Measurements from ENCODE around the gene EYS.

EYS gene

DNA sequence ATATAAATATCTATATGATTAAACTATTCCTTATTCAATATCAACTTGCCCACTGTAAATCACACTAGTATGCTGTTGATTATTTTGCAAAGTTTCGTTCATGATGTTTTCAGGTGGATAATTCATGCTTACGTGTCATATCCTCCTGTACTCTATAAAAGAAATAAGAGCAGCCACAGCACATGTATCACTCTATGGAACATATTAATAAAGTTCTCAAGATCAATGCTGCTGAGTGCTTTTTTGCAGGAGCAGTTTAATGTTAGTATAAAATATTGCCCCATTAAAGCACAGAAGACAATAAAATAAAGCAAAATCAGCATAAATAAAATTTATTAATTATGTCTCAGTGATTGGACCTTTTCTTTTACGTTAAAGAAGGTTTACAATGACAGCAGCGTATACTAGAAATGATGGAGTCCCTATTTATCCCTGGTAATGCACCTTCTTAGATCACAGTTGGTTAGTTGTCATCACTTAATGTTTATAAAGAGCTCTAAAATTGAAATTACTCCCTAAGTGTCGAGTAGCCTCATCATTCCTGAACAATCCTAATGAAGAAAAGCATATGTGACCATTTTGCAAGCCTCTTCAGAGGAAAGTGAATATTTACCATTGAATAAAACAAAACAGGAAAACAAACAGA, 517.7 kb downstream of the EYS start:
- ATAC-seq = no peak
- no peak for TF ChIP-seq OSR1 (CRISPR knock-in tag; IDR thresholded peaks at IDR 0.05)
- no peak for TF ChIP-seq RARB (CRISPR knock-in tag; IDR thresholded peaks at IDR 0.05)
- TF ChIP-seq GLIS3 (CRISPR knock-in tag; IDR thresholded peaks at IDR 0.05) = no peak

DNA sequence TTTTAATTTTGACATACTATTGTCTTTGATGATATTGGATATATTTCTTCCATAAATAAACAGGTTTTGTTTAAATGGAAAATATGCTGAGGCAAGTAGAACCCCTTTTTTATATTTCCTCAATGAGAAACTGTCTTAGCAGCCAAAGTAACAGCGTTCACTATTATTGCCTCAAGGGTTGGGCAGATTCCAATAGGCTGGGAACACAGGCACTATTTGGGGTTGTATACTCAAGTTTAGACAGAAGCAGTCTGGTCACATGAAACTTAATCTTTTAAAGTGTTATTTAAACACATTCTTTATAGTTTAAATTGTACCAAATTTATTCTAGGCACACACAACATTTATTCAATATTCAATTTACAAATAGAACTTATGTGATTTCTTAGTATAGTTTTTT, 520.2 kb downstream of the EYS start:
- ATAC-seq = no peak
- TF ChIP-seq BACH2 (CRISPR knock-in tag; IDR thresholded peaks at IDR 0.05; ENCODE audit: borderline replicate concordance) (no peak), ZC3H10 (CRISPR knock-in tag; IDR thresholded peaks at IDR 0.05) (no peak), PPARA (CRISPR knock-in tag; IDR thresholded peaks at IDR 0.05; ENCODE audit: borderline replicate concordance) (no peak)
- TF ChIP-seq, protein P1, sequence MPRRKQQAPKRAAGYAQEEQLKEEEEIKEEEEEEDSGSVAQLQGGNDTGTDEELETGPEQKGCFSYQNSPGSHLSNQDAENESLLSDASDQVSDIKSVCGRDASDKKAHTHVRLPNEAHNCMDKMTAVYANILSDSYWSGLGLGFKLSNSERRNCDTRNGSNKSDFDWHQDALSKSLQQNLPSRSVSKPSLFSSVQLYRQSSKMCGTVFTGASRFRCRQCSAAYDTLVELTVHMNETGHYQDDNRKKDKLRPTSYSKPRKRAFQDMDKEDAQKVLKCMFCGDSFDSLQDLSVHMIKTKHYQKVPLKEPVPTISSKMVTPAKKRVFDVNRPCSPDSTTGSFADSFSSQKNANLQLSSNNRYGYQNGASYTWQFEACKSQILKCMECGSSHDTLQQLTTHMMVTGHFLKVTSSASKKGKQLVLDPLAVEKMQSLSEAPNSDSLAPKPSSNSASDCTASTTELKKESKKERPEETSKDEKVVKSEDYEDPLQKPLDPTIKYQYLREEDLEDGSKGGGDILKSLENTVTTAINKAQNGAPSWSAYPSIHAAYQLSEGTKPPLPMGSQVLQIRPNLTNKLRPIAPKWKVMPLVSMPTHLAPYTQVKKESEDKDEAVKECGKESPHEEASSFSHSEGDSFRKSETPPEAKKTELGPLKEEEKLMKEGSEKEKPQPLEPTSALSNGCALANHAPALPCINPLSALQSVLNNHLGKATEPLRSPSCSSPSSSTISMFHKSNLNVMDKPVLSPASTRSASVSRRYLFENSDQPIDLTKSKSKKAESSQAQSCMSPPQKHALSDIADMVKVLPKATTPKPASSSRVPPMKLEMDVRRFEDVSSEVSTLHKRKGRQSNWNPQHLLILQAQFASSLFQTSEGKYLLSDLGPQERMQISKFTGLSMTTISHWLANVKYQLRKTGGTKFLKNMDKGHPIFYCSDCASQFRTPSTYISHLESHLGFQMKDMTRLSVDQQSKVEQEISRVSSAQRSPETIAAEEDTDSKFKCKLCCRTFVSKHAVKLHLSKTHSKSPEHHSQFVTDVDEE (CRISPR knock-in tag; IDR thresholded peaks at IDR 0.05) = no peak

DNA sequence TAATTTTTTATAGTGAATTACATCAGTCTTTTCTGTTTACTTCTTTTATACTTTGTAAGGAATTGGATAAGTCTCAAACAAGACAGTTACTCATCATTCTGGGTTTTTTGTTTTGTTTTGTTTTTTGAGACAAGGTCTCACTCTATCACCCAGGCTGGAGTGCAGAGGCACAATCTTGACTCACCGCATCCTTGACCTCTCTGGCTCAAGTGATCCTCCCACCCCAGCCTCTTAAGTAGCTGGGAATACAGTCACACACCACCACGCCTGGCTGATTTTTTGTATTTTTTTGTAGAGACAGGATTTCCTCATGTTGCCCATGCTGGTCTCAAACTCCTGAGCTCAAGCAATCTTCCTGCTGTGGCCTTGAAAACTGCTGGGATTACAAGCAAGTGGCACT, 524.3 kb downstream of the EYS start:
- no peak for ATAC-seq
- TF ChIP-seq PPARA (CRISPR knock-in tag; IDR thresholded peaks at IDR 0.05; ENCODE audit: borderline replicate concordance) (no peak), OSR1 (CRISPR knock-in tag; IDR thresholded peaks at IDR 0.05) (no peak), TOX (CRISPR knock-in tag; IDR thresholded peaks at IDR 0.05; ENCODE audit: borderline replicate concordance) (no peak), ZC3H10 (CRISPR knock-in tag; IDR thresholded peaks at IDR 0.05) (no peak), RARB (CRISPR knock-in tag; IDR thresholded peaks at IDR 0.05) (no peak), TCF4 (CRISPR knock-in tag; IDR thresholded peaks at IDR 0.05; ENCODE audit: borderline replicate concordance) (no peak), ESRRG (CRISPR knock-in tag; IDR thresholded peaks at IDR 0.05) (no peak), ARNTL (CRISPR knock-in tag; IDR thresholded peaks at IDR 0.05; ENCODE audit: borderline replicate concordance, low read depth) (no peak), SNAI2 (CRISPR knock-in tag; IDR thresholded peaks at IDR 0.05) (no peak), ZNF70 (CRISPR knock-in tag; IDR thresholded peaks at IDR 0.05) (no peak)
- TF ChIP-seq, protein P2, sequence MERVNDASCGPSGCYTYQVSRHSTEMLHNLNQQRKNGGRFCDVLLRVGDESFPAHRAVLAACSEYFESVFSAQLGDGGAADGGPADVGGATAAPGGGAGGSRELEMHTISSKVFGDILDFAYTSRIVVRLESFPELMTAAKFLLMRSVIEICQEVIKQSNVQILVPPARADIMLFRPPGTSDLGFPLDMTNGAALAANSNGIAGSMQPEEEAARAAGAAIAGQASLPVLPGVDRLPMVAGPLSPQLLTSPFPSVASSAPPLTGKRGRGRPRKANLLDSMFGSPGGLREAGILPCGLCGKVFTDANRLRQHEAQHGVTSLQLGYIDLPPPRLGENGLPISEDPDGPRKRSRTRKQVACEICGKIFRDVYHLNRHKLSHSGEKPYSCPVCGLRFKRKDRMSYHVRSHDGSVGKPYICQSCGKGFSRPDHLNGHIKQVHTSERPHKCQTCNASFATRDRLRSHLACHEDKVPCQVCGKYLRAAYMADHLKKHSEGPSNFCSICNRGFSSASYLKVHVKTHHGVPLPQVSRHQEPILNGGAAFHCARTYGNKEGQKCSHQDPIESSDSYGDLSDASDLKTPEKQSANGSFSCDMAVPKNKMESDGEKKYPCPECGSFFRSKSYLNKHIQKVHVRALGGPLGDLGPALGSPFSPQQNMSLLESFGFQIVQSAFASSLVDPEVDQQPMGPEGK (CRISPR knock-in tag; IDR thresholded peaks at IDR 0.05; ENCODE audit: borderline replicate concordance) = no peak
- TF ChIP-seq, protein P3, sequence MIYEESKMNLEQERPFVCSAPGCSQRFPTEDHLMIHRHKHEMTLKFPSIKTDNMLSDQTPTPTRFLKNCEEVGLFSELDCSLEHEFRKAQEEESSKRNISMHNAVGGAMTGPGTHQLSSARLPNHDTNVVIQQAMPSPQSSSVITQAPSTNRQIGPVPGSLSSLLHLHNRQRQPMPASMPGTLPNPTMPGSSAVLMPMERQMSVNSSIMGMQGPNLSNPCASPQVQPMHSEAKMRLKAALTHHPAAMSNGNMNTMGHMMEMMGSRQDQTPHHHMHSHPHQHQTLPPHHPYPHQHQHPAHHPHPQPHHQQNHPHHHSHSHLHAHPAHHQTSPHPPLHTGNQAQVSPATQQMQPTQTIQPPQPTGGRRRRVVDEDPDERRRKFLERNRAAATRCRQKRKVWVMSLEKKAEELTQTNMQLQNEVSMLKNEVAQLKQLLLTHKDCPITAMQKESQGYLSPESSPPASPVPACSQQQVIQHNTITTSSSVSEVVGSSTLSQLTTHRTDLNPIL (CRISPR knock-in tag; IDR thresholded peaks at IDR 0.05; ENCODE audit: low read depth) = no peak
- TF ChIP-seq, protein P4, sequence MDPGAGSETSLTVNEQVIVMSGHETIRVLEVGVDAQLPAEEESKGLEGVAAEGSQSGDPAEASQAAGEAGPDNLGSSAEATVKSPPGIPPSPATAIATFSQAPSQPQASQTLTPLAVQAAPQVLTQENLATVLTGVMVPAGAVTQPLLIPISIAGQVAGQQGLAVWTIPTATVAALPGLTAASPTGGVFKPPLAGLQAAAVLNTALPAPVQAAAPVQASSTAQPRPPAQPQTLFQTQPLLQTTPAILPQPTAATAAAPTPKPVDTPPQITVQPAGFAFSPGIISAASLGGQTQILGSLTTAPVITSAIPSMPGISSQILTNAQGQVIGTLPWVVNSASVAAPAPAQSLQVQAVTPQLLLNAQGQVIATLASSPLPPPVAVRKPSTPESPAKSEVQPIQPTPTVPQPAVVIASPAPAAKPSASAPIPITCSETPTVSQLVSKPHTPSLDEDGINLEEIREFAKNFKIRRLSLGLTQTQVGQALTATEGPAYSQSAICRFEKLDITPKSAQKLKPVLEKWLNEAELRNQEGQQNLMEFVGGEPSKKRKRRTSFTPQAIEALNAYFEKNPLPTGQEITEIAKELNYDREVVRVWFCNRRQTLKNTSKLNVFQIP (CRISPR knock-in tag; IDR thresholded peaks at IDR 0.05; ENCODE audit: borderline replicate concordance, low read depth) = no peak
- TF ChIP-seq, protein P1 (CRISPR knock-in tag; IDR thresholded peaks at IDR 0.05) = no peak
- TF ChIP-seq, protein P5, sequence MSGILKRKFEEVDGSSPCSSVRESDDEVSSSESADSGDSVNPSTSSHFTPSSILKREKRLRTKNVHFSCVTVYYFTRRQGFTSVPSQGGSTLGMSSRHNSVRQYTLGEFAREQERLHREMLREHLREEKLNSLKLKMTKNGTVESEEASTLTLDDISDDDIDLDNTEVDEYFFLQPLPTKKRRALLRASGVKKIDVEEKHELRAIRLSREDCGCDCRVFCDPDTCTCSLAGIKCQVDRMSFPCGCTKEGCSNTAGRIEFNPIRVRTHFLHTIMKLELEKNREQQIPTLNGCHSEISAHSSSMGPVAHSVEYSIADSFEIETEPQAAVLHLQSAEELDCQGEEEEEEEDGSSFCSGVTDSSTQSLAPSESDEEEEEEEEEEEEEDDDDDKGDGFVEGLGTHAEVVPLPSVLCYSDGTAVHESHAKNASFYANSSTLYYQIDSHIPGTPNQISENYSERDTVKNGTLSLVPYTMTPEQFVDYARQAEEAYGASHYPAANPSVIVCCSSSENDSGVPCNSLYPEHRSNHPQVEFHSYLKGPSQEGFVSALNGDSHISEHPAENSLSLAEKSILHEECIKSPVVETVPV (CRISPR knock-in tag; IDR thresholded peaks at IDR 0.05) = no peak

Measured in SK-N-SH treated with all-trans-retinoic acid at 6 μM for 48 hours (cell line).